H1 (cell line): ENCODE results near the gene TMX3.

Experiments used
- BRCA1 ChIP-seq: IDR thresholded peaks from 2 replicates; pipeline ENCODE4 v1.6.1; 2012; ENCODE audit warnings: low read depth, low read length, improper control_type of control experiment
- EZH2 ChIP-seq: fragments of 200-600 bp; sonication (generic); IDR thresholded peaks from 2 replicates; pipeline ENCODE4 v1.7.1; 2012; ENCODE audit warnings: low read depth, mild to moderate bottlenecking, moderate library complexity, low read length, inconsistent platforms; ENCODE audit not compliant: severe bottlenecking
- JUN ChIP-seq: IDR thresholded peaks from 2 replicates; pipeline ENCODE4 v1.6.1; 2011; ENCODE audit warnings: low read depth, mild to moderate bottlenecking, improper control_type of control experiment, low read length
- POLR2A ChIP-seq, 2 experiments: IDR thresholded peaks; 1 replicate in 1 of 2; 2 replicates in 1 of 2; pipeline ENCODE4 v1.6.1; 2011; ENCODE audit warnings: low read depth in 2 of 2, low read length in 2 of 2, mild to moderate bottlenecking in 2 of 2; ENCODE audit errors: control extremely low read depth in 1 of 2
- POLR2AphosphoS5 ChIP-seq: IDR thresholded peaks from 2 replicates; pipeline ENCODE4 v1.6.1; 2011; ENCODE audit warnings: low read depth, low read length
- RNF2 ChIP-seq: fragments of 200-900, 300-1000 bp; sonication (generic); IDR thresholded peaks from 2 replicates; pipeline ENCODE4 v1.7.1; 2016; ENCODE audit warnings: borderline replicate concordance, low read depth, mild to moderate bottlenecking, antibody characterized with exemption, low read length; ENCODE audit not compliant: poor library complexity, severe bottlenecking; ENCODE audit errors: missing control alignments
- TCF12 ChIP-seq: IDR thresholded peaks from 2 replicates; pipeline ENCODE4 v1.6.1; 2011; ENCODE audit warnings: low read depth, mild to moderate bottlenecking, low read length
- YY1 ChIP-seq: IDR thresholded peaks from 2 replicates; pipeline ENCODE4 v1.6.1; 2011; ENCODE audit warnings: low read depth, mild to moderate bottlenecking, low read length
- TF ChIP-seq, protein P1 (sequence below), 3 experiments: IDR thresholded peaks; 1 replicate in 2 of 3; 2 replicates in 1 of 3; pipeline versions ENCODE4 v1.5.1 to v1.6.1; 2011; ENCODE audit warnings: low read length in 3 of 3, mild to moderate bottlenecking in 3 of 3, inconsistent platforms in 2 of 3, low read depth in 1 of 3, moderate library complexity in 1 of 3; ENCODE audit not compliant: insufficient read depth in 1 of 3; ENCODE audit errors: control extremely low read depth in 1 of 3

DNA sequence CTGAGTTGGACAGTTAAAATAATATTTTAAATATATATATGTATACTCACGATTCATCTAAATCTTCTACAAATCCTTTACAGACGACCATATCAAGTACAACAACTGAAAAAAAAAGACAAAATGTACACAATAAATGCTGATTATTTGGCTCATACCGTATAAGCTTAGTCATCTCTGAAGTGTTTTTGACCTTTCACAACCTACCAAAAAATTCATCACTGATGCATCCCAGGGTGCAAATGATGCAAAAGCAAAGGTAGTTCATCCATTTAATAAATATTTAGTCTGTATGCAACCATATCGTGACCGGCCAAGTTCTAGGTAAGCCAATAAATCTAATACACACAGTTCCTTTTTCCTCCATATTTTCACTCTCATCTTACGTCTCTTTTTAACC lies 1.1 kb downstream of the TMX3 start:
- TF ChIP-seq POLR2A (IDR thresholded peaks at IDR 0.05; ENCODE audit: control extremely low read depth in 1 of 2, low read depth in 2 of 2, low read length in 2 of 2), result no peak
- no peak for TF ChIP-seq POLR2AphosphoS5
- TF ChIP-seq JUN, result no peak
- TF ChIP-seq YY1, result no peak
- TF ChIP-seq BRCA1, result no peak
- TF ChIP-seq, protein P1, sequence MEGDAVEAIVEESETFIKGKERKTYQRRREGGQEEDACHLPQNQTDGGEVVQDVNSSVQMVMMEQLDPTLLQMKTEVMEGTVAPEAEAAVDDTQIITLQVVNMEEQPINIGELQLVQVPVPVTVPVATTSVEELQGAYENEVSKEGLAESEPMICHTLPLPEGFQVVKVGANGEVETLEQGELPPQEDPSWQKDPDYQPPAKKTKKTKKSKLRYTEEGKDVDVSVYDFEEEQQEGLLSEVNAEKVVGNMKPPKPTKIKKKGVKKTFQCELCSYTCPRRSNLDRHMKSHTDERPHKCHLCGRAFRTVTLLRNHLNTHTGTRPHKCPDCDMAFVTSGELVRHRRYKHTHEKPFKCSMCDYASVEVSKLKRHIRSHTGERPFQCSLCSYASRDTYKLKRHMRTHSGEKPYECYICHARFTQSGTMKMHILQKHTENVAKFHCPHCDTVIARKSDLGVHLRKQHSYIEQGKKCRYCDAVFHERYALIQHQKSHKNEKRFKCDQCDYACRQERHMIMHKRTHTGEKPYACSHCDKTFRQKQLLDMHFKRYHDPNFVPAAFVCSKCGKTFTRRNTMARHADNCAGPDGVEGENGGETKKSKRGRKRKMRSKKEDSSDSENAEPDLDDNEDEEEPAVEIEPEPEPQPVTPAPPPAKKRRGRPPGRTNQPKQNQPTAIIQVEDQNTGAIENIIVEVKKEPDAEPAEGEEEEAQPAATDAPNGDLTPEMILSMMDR (IDR thresholded peaks at IDR 0.05; ENCODE audit: control extremely low read depth in 1 of 3, insufficient read depth in 1 of 3, low read depth in 1 of 3, low read length in 3 of 3), result no peak
- no peak for TF ChIP-seq TCF12
- TF ChIP-seq EZH2, result no peak
- no peak for TF ChIP-seq RNF2
